Hematopoietic multipotent progenitor cell treated with erythropoietin and hydrocortisone succinate and interleukin-3 and kit ligand, for 4 days (in vitro differentiated cells): ENCODE data around the gene ADAMTS18.
"Not testable (repeated sequence)": the region's sequence is repeated elsewhere in the genome, so short reads cannot be mapped to it uniquely, and the experiment has no call there.

Source experiments
- DNase-seq: peaks from one replicate; pipeline ENCODE4 v3.0.0-alpha.2; 2015

ADAMTS18 gene

DNA sequence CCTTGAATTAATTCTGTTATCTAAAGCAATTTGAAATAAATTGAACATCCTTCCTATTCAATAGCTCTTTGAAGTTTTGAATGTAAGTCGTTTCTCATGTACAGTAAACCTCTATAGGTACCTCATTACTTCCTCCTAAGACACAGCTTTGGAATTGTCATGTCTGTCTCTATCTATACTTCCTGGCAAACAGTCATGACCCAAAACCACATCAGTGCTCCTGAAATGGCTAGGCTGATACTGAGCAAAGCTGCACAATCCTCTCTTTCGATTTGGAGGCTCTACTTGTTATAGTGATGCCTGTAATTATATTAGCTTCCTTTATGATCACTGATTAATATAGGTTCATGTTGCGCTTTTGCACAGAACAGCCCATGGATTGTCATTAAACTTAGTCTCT lies 110.1 kb downstream of the ADAMTS18 start:
- no peak for DNase-seq

- DNase-seq, result no peak
These were observed 111.1 kb downstream of the ADAMTS18 start for GRCh38 chr16:77323695-77324094.

DNA sequence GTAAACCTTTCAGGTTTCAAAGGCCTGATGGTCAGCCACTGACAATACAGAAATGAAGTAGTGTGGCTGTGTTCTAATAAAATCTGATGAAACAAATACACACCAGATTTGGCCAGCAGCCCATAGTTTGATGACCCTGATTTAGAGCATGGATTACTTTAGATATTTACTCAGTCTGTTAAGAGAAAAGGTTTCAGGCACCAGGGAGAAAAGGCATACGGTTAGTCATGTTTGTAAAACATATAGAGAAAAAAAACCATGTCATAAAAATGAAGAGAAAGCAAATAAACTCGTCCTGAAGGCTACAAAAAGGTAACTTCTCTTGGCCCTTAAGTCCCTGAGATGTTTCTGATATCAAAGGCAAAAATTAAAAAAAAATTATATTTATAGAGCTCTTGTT lies 112.1 kb downstream of the ADAMTS18 start:
- DNase-seq, result no peak

DNA sequence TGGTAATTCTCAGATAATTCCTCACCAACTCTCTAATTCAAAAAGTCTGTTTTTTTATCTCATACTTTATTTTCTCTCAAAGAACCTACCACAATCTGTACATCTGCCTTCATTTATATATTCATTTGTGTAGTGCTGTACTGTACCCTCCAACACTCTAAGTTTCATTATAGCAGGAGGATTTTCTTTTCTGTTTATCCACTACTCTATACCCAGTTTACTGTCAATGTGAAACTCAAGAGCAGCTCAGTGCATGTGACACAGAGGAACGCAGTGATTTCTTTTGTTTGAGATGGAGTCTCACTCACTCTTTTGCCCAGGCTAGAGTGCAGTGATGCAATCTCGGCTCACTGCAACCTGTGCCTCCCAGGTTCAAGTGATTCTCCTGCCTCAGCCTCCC lies 117.8 kb downstream of the ADAMTS18 start:
- no peak for DNase-seq

DNA sequence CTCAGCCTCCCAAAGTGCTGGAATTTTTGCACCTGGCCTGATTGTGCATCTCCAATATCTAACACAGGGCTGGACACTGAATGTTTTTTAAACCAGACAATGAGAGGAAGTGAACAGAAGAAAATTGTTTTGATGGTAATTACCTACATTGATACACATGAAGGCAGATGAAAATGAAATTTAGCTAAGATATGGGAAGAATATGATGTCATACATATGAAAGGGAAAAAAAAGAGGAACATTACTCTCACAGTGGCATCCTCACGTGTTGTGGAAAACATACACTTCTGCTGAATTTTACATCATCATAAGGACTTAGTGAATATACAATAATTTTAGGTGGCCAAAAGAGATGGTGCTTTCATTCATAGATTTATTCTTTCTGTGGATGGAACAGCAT lies 124.0 kb downstream of the ADAMTS18 start:
- DNase-seq, result no peak

DNA sequence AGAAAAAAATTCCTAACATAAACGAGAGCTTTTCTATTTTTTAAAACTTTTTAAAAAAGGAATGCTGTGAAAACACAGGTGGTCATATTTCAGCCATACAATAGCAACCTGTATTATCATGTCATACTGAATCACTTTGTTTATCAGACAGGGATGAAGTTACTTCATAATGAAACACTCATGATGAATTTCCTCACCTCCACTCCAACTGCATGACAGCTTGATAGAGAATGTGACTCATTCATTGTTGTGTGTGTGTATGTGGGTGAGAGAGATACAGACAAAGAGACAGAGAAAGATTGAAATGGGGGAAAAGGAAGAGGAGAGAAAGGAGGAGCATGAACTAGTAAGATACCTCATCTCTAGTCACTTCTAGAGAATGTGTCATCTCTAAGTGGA lies 126.7 kb downstream of the ADAMTS18 start:
- DNase-seq, result no peak

DNA sequence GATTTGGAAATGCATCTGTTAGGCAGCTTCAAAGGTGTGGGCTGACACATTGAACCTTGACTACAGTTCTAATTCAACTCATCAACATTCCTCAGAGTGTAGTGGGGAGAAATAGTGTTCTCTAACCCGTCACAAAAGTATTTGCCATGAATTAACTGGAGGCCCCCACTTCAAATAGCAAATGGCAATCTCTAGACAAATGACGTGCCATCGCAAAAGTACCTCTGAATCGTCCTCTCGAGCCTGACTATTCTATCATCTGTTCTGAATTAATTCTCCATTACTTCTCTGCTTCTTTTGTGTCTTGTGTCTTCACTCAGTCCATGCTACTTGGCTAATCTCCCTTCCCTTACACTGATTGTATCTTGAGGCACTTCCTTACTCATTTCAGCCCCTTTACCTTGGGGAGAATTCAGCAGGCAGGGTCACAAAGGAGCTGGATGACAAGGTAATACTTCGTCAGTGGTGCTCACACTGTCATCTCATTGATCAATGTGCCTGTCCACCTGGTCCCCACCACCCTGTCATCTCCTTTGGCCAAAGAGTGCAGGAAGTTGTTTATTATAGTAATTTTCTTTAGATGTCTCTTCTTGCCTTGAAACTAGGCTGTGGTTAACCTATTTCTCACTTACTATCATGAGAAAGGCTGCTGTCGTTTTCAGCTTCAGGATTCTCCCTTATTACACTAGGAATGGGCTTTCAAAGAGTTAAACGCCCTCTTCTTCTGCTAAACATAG lies 127.2 kb downstream of the ADAMTS18 start:
- DNase-seq, result no peak

- no peak for DNase-seq
These were observed 128.8 kb downstream of the ADAMTS18 start for GRCh38 chr16:77306075-77306474.

- DNase-seq, result no peak
These were observed 130.0 kb downstream of the ADAMTS18 start for GRCh38 chr16:77304877-77305276.

DNA sequence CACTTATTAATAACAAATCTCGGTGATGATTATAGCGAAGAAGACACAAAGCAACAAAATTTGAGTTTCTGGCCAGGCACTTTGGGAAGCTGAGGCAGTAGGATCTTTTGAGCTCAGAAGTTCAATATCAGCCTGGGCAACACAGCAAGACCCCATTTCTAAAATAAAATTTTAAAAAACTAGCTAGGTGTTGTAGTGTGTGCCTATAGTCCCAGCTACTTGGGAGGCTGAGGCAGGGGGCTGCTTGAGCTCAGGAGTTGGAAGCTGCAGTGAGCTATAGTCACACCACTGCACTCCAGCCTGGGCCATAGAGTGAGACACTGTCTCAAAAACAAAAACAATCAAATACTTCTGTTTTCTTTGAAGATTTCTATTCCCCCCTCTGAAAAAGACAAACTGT lies 130.7 kb downstream of the ADAMTS18 start:
- DNase-seq, result no peak

DNA sequence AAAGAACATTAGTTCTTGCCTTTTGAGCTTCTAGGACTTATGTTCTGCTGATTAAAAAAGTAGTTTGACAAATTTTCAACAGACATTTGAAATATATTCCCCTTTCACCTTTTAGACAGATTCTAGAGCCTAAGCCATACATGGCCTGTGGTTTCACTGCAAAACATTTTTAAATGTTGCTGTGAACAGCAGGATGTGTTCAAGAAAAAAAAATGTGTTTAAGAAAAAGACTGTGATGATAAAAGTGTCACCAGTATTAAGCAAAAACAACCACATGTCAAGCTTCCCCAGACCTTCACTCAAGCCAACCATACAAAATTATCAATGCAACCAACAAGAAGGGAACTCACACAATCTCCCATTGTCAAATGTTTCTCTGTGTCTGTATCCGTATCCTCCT lies 132.2 kb downstream of the ADAMTS18 start:
- DNase-seq, result no peak

DNA sequence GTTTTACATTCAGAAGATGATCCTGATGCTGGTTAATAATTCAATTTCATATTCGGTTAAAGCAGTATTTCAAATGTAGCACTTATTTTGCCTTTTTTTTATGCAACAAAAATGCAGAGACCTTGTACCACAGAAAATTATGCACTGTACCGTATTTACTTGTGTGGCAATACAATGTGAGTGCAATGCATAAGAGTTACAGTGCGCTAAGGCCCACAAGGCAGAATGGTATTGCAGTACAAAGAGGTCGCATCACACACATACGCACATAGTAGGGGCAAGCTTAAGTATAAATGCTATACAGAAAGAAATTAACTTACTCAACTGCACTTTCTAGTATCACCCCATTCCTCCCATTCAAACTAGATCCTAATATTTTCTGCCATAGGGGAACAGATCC lies 132.6 kb downstream of the ADAMTS18 start:
- DNase-seq, result no peak

DNA sequence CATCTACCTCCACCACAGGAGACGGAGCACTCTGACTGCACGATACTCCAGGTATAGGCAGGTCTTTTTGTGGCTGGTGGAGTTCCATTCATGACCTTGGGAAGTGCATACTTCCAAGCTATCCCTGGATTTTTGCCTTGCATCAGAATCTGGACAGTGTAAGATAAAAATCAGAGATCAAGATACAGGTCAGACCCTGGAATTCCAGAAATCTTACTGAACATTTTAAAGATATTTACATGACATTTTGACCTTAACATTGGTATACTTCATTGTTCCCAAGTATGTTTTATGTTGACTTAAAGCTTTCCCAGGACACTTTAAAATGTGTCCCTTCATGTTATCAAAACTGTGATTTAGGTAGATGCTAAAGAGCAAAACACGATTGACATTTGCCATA lies 134.6 kb downstream of the ADAMTS18 start:
- no peak for DNase-seq

DNA sequence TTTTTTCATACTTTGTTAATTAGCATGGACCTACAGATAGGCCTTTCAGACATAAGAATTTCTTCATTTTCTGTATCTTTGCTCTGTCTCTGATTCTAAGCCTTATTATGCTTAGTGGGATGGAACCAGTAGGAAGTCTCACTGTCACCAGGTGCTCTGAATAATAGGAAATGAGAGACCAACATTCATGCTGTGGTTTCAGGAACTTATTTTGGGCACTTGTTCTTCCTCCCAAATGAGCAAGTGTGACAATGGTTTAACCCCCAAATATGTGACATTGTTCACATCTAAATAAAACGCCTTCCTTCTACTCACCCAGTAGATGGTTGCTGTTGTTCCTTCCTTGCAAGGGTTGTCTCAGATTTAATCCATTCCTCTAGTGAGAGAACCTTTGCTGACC lies 135.4 kb downstream of the ADAMTS18 start:
- DNase-seq, result no peak

DNA sequence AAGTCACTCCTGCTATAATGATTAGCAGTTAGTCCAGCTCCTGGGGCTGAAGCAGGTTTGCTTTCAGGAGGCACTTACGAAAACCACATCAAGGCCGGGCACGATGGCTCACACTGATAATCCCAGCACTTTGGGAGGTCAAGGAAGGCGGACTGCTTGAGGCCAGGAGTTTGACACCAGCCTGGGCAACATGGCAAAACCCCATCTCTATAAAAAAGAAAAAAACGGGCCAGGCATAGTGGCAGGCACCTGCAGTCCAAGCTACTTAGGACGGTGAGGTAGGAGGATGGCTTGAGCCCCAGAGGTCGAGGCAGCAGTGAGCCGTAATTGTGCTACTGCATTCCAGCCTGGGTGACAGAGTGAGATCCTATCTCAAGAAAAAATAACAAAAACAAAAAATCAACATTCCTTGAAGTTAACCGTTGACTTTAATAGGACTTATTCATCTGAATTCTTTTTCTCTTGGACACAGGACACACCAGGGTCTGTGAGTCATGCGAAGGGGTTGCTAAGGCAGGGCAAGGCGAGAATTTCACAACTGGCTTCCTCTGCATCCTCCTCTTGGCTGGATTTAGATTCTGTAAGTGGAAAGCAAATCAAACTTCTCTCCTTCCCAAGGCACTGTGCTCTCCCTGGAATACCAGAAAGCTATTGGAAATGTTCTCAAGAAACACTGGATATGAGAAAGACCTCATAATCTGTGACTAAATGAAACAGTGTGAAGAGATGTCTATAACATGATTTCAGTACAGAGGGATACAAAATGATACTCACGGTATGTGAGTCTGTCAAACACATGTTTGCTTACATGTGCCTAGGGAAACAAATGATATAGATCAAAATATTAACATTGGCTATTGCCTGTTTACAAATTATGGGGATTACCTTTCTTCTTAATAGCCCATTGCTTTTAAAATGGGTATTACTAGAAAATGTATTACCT lies 136.1 kb downstream of the ADAMTS18 start:
- DNase-seq, result no peak

- DNase-seq, result no peak
These were observed 136.8 kb downstream of the ADAMTS18 start for GRCh38 chr16:77297996-77298395.

GRCh38 chr16:77295896-77296295 lies 138.9 kb downstream of the ADAMTS18 start:
- no peak for DNase-seq

- DNase-seq, result no peak
These were observed 144.3 kb downstream of the ADAMTS18 start for GRCh38 chr16:77290451-77291115.

DNA sequence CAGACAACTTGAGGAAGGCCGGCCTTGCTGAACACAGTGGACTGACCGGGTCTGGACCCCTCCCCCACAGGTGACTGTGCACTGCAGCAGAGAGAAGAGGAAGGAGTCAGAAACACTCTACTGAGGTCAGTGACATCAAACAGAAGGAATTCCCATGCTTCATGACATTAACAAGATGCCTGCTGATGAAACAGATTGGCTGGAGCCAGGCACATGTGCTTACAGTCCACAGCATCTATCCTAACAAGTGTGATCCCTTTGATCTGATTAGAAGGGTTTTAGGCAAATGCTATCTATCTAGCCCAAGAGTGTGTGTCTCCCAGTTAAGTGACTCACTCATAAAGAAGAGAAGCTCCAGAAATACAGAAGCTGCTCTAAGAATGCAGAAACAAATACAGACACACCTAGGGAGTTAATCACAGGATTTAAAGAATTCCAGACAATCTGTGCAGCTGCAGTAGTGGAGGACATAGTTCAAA lies 145.5 kb downstream of the ADAMTS18 start:
- no peak for DNase-seq

GRCh38 chr16:77288222-77288621 lies 146.6 kb downstream of the ADAMTS18 start:
- DNase-seq, result no peak

- DNase-seq, result no peak
These were observed 149.2 kb downstream of the ADAMTS18 start for GRCh38 chr16:77285676-77286075.

DNA sequence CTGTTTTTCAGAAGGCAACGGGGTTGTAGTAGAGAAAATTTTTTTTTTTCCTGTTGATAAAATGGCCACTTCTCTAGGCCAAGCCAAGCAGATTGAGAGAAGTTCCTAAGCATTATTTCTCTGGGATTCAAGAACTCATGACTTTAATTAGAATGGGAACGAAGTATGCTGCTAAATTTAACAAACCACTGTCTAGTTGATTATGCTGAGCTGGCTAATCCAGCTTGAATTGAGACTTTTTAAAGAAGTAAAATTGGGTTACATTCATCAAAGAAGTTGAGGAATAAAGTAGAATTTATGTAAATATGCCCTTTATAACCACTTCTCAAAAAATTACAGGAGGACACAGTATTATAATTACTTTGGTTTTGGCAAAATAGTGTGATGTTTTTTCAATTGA lies 152.5 kb downstream of the ADAMTS18 start:
- DNase-seq, result no peak

- DNase-seq, result not testable (repeated sequence)
These were observed 155.5 kb downstream of the ADAMTS18 start for GRCh38 chr16:77279316-77279715.

DNA sequence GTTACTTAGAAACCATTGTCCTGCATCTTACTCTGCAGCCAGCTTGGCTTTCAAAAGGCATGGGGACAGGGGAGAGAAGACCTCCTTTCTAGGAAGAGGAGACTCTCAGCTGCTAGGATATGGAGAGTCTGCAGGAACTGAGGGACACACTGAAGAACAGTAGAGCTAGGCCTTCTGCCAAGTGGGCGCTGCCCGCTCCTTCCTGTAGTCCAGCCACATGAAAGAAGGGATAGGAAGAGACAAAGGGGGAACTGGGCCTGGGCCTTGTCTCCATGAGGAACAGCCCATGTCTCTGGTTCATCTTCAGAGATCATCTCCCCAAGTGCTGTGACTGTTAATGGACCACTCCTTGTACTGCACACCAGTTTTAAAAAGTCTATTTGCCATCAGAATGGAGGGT lies 157.3 kb downstream of the ADAMTS18 start:
- DNase-seq, result no peak
